Neural progenitor cell (in vitro differentiated cells): ENCODE data around the gene RPH3AL. TPM values are rescaled to one million over a fixed set of nuclear protein-coding genes. Genes with fewer than 3 reads are reported as not detected.

Source experiments
- DNase-seq: peaks from one replicate; pipeline ENCODE4 v3.0.0-alpha.2; 2016; ENCODE audit warnings: low spot score
- H2AFZ ChIP-seq: fragments of 200-600 bp; sonication (generic); replicated peaks from 2 replicates; pipeline ENCODE4 v1.6.1; 2016; ENCODE audit warnings: antibody characterized with exemption
- H3F3A ChIP-seq: fragments of 200-600 bp; sonication (generic); 2 replicates; pipeline ENCODE4 v1.6.1; 2016; ENCODE audit warnings: antibody characterized with exemption, low read depth
- H3K27ac ChIP-seq: fragments of 200-600 bp; sonication (generic); 2 replicates; pipeline ENCODE4 v1.5.1; 2016; ENCODE audit warnings: mild to moderate bottlenecking
- H3K27me3 ChIP-seq: fragments of 200-600 bp; sonication (generic); 2 replicates; pipeline ENCODE4 v1.6.1; 2016; ENCODE audit warnings: mild to moderate bottlenecking, moderate library complexity
- H3K36me3 ChIP-seq: fragments of 200-600 bp; sonication (generic); 2 replicates; pipeline ENCODE4 v1.5.1; 2016
- H3K4me1 ChIP-seq: fragments of 200-600 bp; sonication (generic); 2 replicates; pipeline ENCODE4 v1.6.1; 2016; ENCODE audit warnings: mixed run types
- H3K4me2 ChIP-seq: fragments of 200-600 bp; sonication (generic); 2 replicates; pipeline ENCODE4 v1.6.1; 2016
- H3K4me3 ChIP-seq: fragments of 200-600 bp; sonication (generic); 2 replicates; pipeline ENCODE4 v1.5.1; 2016
- H3K79me2 ChIP-seq: fragments of 200-600 bp; sonication (generic); 2 replicates; pipeline ENCODE4 v1.6.1; 2016; ENCODE audit warnings: low read depth
- H3K9ac ChIP-seq: fragments of 200-600 bp; sonication (generic); 2 replicates; pipeline ENCODE4 v1.6.1; 2016
- H3K9me3 ChIP-seq: fragments of 200-600 bp; sonication (generic); 2 replicates; pipeline ENCODE4 v1.5.1; 2016; ENCODE audit warnings: low read depth
- H4K20me1 ChIP-seq: fragments of 200-600 bp; sonication (generic); 2 replicates; pipeline ENCODE4 v1.6.1; 2016; ENCODE audit warnings: low read depth
- H3K27ac Mint-ChIP-seq: 3 replicates; pipeline ENCODE4 v1.8.0; 2021; ENCODE audit warnings: mixed read lengths
- H3K27me3 Mint-ChIP-seq: 2 replicates; pipeline ENCODE4 v1.8.0; 2022; ENCODE audit warnings: low read depth, mild to moderate bottlenecking, inconsistent platforms, moderate library complexity, mixed read lengths; ENCODE audit not compliant: insufficient read depth
- H3K36me3 Mint-ChIP-seq: 3 replicates; pipeline ENCODE4 v1.8.0; 2021; ENCODE audit warnings: mixed read lengths
- H3K4me1 Mint-ChIP-seq: 3 replicates; pipeline ENCODE4 v1.8.0; 2021; ENCODE audit warnings: mixed read lengths
- H3K4me3 Mint-ChIP-seq: 3 replicates; pipeline ENCODE4 v1.8.0; 2021; ENCODE audit warnings: mild to moderate bottlenecking, moderate library complexity, mixed read lengths
- H3K9me3 Mint-ChIP-seq: 3 replicates; pipeline ENCODE4 v1.8.0; 2020; ENCODE audit warnings: mixed read lengths
- EZH2 ChIP-seq: fragments of 200-600 bp; sonication (generic); IDR thresholded peaks from 2 replicates; pipeline ENCODE4 v1.6.1; 2017; ENCODE audit warnings: antibody characterized with exemption, mild to moderate bottlenecking, moderate library complexity
- EZH2phosphoT487 ChIP-seq: fragments of 200-600 bp; sonication (generic); IDR thresholded peaks from 2 replicates; pipeline ENCODE4 v1.6.1; 2017; ENCODE audit warnings: antibody characterized with exemption
- total RNA-seq: library from RNA; depleted of rRNA; stranded (reverse); fragments of >200 nt; gene quantifications from 2 replicates; pipeline ENCODE4 v1.2.3, GENCODE V29; 2015; ENCODE audit warnings: low replicate concordance
- TF ChIP-seq, protein P1 (sequence below): fragments of 200-600 bp; sonication (generic); IDR thresholded peaks from 2 replicates; pipeline ENCODE4 v1.5.1; 2017; ENCODE audit warnings: antibody characterized with exemption, mild to moderate bottlenecking

The RPH3AL gene
- total RNA-seq, 1 donor from 2014 or later, result 7.5 TPM

DNA sequence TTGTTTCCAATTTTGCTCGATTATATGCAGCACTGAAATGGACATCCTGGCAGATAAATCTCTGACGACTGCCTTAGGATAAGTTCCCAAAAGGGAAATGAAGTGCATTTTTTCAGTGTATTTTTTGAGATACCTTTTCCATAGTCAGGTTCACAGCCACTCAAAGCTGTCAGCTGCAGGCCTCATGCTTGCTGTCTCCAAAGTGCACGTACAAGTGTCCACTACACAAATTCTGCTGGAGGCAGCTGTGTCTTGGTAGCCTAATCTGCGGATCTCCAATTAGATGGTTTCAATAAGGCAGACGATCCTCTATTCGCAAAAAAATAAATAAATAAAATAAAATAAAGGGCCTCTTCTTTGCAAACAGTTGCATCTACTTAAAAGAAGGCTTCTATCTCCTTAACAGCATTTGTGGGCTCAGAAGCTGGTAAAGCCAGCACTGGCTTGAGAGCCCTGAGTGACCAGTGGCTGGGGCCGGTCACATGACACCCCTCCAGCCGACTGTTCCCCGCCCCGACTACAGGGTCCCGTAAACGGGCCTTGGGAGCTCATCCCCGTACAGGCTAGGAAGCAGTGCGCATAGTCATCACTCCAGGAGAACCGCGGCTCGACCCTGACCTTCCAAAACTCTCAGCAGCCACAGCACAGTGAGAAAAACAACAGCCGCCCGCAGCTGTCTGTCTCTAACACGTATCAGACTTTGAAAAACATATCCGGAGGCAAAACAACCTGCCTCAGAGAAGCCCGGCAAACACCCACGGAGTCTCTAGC, 18.8 kb downstream of the RPH3AL start:
- no peak overlapping the region for H3K4me3 ChIP-seq
- H3K9me3 Mint-ChIP-seq, result no peaks in the 10 kb centered on the region
- H3K4me1 Mint-ChIP-seq, result peaks cover 52% of the 10 kb centered on the region
- no peaks in the 10 kb centered on the region for H3K36me3 Mint-ChIP-seq
- H3K4me2 ChIP-seq, result peak overlapping the region; percentile 54
- H3K27me3 Mint-ChIP-seq, result peaks cover 6% of the 10 kb centered on the region
- H3K27me3 ChIP-seq, result peaks cover 13% of the 10 kb centered on the region
- no peak overlapping the region for H3K9ac ChIP-seq
- H3K4me3 Mint-ChIP-seq, result peak overlapping the region; percentile 48
- H3K4me1 ChIP-seq, result peaks cover 24% of the 10 kb centered on the region
- H3F3A ChIP-seq, result no peaks in the 10 kb centered on the region
- TF ChIP-seq EZH2 (no peak), EZH2phosphoT487 (no peak)
- TF ChIP-seq, protein P1, sequence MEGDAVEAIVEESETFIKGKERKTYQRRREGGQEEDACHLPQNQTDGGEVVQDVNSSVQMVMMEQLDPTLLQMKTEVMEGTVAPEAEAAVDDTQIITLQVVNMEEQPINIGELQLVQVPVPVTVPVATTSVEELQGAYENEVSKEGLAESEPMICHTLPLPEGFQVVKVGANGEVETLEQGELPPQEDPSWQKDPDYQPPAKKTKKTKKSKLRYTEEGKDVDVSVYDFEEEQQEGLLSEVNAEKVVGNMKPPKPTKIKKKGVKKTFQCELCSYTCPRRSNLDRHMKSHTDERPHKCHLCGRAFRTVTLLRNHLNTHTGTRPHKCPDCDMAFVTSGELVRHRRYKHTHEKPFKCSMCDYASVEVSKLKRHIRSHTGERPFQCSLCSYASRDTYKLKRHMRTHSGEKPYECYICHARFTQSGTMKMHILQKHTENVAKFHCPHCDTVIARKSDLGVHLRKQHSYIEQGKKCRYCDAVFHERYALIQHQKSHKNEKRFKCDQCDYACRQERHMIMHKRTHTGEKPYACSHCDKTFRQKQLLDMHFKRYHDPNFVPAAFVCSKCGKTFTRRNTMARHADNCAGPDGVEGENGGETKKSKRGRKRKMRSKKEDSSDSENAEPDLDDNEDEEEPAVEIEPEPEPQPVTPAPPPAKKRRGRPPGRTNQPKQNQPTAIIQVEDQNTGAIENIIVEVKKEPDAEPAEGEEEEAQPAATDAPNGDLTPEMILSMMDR, result no peak
- no peak overlapping the region for H3K27ac ChIP-seq
- no peaks in the 10 kb centered on the region for H3K36me3 ChIP-seq
- H2AFZ ChIP-seq, result peak overlapping the region; percentile 15
- no peaks in the 10 kb centered on the region for H3K79me2 ChIP-seq
- peak overlapping the region; percentile 82 for H3K27ac Mint-ChIP-seq
- no peaks in the 10 kb centered on the region for H3K9me3 ChIP-seq
- H4K20me1 ChIP-seq, result peaks cover 7% of the 10 kb centered on the region
- peak; percentile 74 for DNase-seq

DNA sequence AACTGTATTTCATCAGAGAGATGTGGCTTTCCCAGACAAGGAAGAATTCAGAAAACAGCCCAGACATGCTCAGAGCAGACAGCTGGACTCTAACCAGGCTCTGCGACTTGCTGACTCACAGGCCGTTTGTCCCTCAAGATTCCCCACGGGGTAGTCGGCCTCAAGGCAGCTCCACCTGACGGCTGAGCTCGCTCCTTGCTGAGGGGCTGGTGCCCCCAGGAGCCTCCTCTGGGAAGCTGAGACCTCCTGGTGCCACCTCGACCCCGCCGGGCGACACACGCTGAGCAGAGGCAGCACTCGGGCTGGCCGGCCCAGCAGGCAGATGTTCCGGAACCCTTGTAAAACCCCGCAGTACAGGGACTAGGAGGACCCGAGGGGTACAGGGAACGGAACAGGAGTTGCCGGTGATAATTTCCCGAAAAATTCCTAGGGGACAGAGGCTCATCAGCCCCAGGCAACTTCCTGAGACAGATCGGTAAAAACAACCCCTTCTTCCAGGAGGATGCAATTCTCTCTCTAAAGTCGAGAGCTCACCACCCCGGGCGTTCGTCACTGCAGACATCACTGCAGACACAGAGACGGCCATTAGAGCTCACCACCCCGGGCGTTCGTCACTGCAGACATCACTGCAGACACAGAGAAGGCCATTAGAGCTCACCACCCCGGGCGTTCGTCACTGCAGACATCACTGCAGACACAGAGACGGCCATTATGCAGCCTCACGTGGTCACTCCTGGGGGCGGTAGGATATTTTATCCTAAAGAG, 19.9 kb downstream of the RPH3AL start:
- Mint-ChIP-seq H3K36me3 (no peaks in the 10 kb centered on the region), H3K27ac (no peak overlapping the region), H3K9me3 (peaks cover 2% of the 10 kb centered on the region), H3K4me3 (no peak overlapping the region), H3K4me1 (peaks cover 53% of the 10 kb centered on the region), H3K27me3 (peaks cover 6% of the 10 kb centered on the region)
- Histone ChIP-seq H3K4me3 (no peak overlapping the region), H3K36me3 (no peaks in the 10 kb centered on the region), H3K4me1 (peaks cover 21% of the 10 kb centered on the region), H2AFZ (no peak overlapping the region), H3K9ac (no peak overlapping the region), H3K27me3 (peaks cover 13% of the 10 kb centered on the region), H3K9me3 (no peaks in the 10 kb centered on the region), H4K20me1 (peaks cover 7% of the 10 kb centered on the region), H3K27ac (no peak overlapping the region), H3F3A (no peaks in the 10 kb centered on the region), H3K4me2 (no peak overlapping the region), H3K79me2 (no peaks in the 10 kb centered on the region)
- TF ChIP-seq EZH2, result no peak
- no peak for TF ChIP-seq EZH2phosphoT487
- TF ChIP-seq, protein P1, result no peak
- no peak for DNase-seq

GRCh38 chr17:332023-332422, 20.6 kb downstream of the RPH3AL start:
- Mint-ChIP-seq H3K36me3 (no peaks in the 10 kb centered on the region), H3K27me3 (peaks cover 7% of the 10 kb centered on the region), H3K9me3 (peaks cover 2% of the 10 kb centered on the region), H3K4me1 (peaks cover 53% of the 10 kb centered on the region), H3K27ac (peak overlapping the region; percentile 8), H3K4me3 (no peak overlapping the region)
- H3K79me2 ChIP-seq, result no peaks in the 10 kb centered on the region
- H3K9ac ChIP-seq, result no peak overlapping the region
- H3K36me3 ChIP-seq, result no peaks in the 10 kb centered on the region
- H4K20me1 ChIP-seq, result peaks cover 7% of the 10 kb centered on the region
- no peak overlapping the region for H3K27ac ChIP-seq
- no peak for DNase-seq
- H3F3A ChIP-seq, result no peaks in the 10 kb centered on the region
- TF ChIP-seq, protein P1, result no peak
- no peak for TF ChIP-seq EZH2
- TF ChIP-seq EZH2phosphoT487, result no peak
- H3K4me1 ChIP-seq, result peaks cover 20% of the 10 kb centered on the region
- no peak overlapping the region for H2AFZ ChIP-seq
- H3K4me3 ChIP-seq, result no peak overlapping the region
- H3K27me3 ChIP-seq, result peaks cover 13% of the 10 kb centered on the region
- H3K9me3 ChIP-seq, result no peaks in the 10 kb centered on the region
- H3K4me2 ChIP-seq, result no peak overlapping the region
